Body of pancreas (tissue), 4 donors: ENCODE results near the gene ADAMTS17.

Source experiments
- CTCF ChIP-seq, 7 experiments: fragments of 450-650 bp in 4 of 7; fragments of 200-600 bp in 3 of 7; sonication (generic) in 3 of 7; IDR thresholded peaks; one replicate each; pipeline ENCODE4 v1.5.1; 2016 to 2019; ENCODE audit warnings: antibody characterized with exemption in 7 of 7
- POLR2A ChIP-seq, 3 donors: fragments of 450-650 bp; IDR thresholded peaks; one replicate each; pipeline ENCODE4 v1.6.1; 2016; ENCODE audit warnings: antibody characterized with exemption in 3 of 3, mild to moderate bottlenecking in 2 of 3

- TF ChIP-seq CTCF (IDR thresholded peaks at IDR 0.05) = no peak
- TF ChIP-seq POLR2A (IDR thresholded peaks at IDR 0.05) = no peak
These were observed 6.8 kb upstream of the ADAMTS17 start for GRCh38 chr15:100348578-100348977.
